Large intestine (tissue), 3 donors: ENCODE measurements around the gene PRKAG2. TPM values are rescaled to one million over a fixed set of nuclear protein-coding genes. Genes with fewer than 3 reads are reported as not detected.

ENCODE experiments used
- DNase-seq, 2 donors: peaks; one replicate each; pipeline versions ENCODE4 v3.0.0 to v3.0.0-alpha.2; 2013
- H3K27ac ChIP-seq: one replicate; pipeline ENCODE4 v1.5.1; 2013; ENCODE audit warnings: low read length
- H3K27me3 ChIP-seq: 2 replicates; pipeline ENCODE4 v1.6.1; 2013; ENCODE audit warnings: low read length; ENCODE audit not compliant: control insufficient read depth, insufficient read depth
- H3K36me3 ChIP-seq: 2 replicates; pipeline ENCODE4 v1.6.1; 2013; ENCODE audit warnings: low read length; ENCODE audit not compliant: control insufficient read depth, insufficient read depth
- H3K4me1 ChIP-seq: one replicate; pipeline ENCODE4 v1.6.1; 2013; ENCODE audit warnings: low read length; ENCODE audit not compliant: control insufficient read depth, insufficient read depth
- H3K4me3 ChIP-seq: one replicate; pipeline ENCODE4 v1.5.1; 2013; ENCODE audit warnings: low read length
- H3K9me3 ChIP-seq: one replicate; pipeline ENCODE4 v1.6.1; 2013; ENCODE audit warnings: mild to moderate bottlenecking, low read depth, low read length, moderate library complexity; ENCODE audit not compliant: control insufficient read depth
- WGBS: methylation state at CpG from one replicate; pipeline ENCODE4 v1.1.5; 2013; ENCODE audit warnings: low lambda C conversion rate; ENCODE audit not compliant: insufficient coverage; 5-methylcytosine and 5-hydroxymethylcytosine counted together
- polyA plus RNA-seq: library from polyadenylated mRNA; unstranded; fragments of 120-200 nt; gene quantifications from one replicate; pipeline ENCODE4 v1.2.1, GENCODE V29; 2013

Gene PRKAG2
- polyA plus RNA-seq, 1 donor: 50.9 TPM

DNA sequence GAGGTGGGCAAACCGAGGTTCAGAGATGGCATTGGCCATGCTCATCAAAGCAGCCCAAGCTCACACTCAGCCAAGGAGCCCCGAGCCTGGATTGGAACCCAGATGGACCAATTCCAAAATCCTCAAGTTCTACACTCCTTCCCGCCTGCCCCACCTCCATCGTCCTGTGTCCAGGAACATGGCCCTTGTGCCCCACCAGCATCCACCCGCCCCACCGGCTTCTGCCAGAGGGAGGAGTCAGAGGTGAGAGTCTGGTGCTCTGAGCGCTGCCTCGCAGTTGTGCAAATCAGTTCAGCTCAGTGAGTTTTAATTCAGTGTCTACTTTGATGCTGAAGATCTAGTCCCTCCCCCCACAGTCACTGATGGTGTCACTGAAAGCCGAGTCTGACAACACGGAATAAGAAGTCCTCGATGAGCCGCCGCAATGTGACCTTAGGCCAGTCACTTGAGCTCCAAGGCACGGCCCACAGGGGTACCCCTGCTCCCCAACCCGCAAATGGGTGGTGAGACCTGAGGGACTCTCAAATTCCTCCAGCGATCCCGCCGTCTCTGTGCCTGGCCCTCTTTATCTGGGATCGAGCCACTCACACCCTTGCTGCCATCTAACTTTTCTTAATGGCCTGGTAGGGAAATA lies 26.3 kb downstream of the PRKAG2 start:
- H3K36me3 ChIP-seq: peaks cover 4% of the 10 kb centered on the region
- H3K9me3 ChIP-seq: peaks cover 3% of the 10 kb centered on the region
- no CpG with 5 or more reads among the region's 19 CpGs for WGBS
- DNase-seq: no peak
- no peak overlapping the region for H3K27ac ChIP-seq
- no peak overlapping the region for H3K4me3 ChIP-seq
- no peaks in the 10 kb centered on the region for H3K27me3 ChIP-seq
- H3K4me1 ChIP-seq: no peaks in the 10 kb centered on the region

DNA sequence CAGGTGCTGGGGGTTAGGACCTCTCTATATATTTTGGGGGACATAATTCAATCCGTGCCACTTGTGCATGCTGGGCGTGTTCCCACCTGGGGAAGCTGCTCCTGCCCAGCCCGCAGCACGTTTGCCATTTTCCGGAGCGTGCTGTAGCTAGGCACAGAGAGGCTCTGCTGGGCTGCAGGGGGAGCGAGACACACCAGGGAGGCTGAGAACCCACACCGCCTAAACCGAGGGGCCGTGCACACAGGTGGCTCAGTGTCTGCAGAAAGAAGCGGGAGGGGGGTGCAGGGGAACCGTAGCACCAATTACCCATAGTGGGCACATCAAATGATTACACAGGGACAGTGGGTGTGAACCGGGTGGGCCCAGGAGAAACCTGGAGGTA lies 27.0 kb downstream of the PRKAG2 start:
- Histone ChIP-seq H3K27ac (no peak overlapping the region), H3K4me3 (no peak overlapping the region), H3K36me3 (peaks cover 7% of the 10 kb centered on the region), H3K4me1 (peaks cover 1% of the 10 kb centered on the region), H3K27me3 (no peaks in the 10 kb centered on the region), H3K9me3 (peaks cover 5% of the 10 kb centered on the region)
- DNase-seq: no peak
- WGBS: 100% methylated on average over 1 of the region's 13 CpGs

DNA sequence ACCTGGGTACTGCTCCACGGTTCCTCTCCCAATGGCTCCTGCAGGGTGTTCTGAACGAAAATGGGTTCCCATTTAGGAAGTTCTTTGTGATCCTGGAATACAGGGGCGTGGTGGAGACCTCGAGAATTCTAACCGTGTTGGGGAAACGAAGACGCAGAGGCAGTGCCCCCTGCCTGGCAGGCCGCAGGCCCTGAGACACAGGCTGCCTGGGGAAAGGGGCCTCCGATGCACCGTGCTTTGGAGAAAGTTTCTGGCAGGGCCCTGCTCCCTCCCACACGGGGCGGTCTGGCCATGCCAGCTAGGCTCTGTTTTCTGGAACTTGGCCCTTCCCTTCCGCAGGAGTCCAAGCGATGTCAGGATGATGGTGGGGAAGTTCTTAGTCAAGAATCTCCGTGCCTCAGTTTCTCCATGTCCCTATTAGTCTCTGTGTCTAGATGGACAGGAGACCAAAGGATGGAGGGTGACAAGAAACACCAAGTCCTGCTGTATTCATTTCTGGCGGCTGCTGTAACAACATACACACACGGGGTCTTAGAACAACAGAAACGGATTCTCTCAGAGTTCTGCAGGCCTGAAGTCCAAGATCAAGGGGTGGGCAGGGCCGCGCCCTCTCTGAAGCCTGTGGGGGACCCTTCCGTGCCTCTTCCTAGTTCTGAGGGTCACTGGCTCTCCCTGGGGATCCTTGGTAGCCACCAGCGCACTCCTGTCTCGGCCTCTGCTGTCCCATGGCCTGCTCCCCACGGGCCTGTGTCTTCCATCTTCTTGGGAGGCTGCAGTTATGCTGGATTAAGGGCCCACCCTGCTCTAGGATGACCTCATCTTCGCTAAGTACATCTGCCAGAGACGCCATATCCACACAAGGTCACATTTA lies 27.7 kb downstream of the PRKAG2 start:
- no peaks in the 10 kb centered on the region for H3K27me3 ChIP-seq

DNA sequence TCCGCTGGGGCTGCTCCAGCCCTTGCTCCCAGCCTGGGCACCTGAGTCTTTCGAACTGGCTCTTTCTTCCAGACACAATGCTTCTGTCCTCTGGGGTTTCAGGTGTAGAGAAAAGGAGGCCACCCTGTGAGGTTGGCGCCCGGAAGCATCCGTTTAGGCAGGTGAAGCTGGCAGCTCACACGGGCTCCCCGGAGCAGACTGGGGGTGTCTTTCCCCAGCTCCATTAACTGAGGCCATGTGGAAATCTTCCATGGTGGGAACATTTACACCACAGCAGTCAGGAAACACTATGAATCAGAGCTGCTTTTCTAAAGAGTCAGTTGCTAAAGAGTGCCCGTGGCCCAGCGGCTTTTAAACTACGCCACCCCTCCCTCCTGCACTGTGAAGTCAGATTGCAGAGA lies 29.2 kb downstream of the PRKAG2 start:
- Histone ChIP-seq H3K36me3 (peaks cover 11% of the 10 kb centered on the region), H3K9me3 (peaks cover 6% of the 10 kb centered on the region), H3K27ac (no peak overlapping the region), H3K4me3 (no peak overlapping the region), H3K27me3 (no peaks in the 10 kb centered on the region), H3K4me1 (peaks cover 9% of the 10 kb centered on the region)
- no CpG with 5 or more reads among the region's 10 CpGs for WGBS
- no peak for DNase-seq

More for the DNA sequence above, 27.7 kb downstream of the PRKAG2 start:
- H3K4me3 ChIP-seq: no peak overlapping the region
- no peak for DNase-seq
- peaks cover 8% of the 10 kb centered on the region for H3K36me3 ChIP-seq
- peaks cover 8% of the 10 kb centered on the region for H3K4me1 ChIP-seq
- WGBS: no CpG with 5 or more reads among the region's 26 CpGs
- no peak overlapping the region for H3K27ac ChIP-seq
- H3K9me3 ChIP-seq: peaks cover 6% of the 10 kb centered on the region

DNA sequence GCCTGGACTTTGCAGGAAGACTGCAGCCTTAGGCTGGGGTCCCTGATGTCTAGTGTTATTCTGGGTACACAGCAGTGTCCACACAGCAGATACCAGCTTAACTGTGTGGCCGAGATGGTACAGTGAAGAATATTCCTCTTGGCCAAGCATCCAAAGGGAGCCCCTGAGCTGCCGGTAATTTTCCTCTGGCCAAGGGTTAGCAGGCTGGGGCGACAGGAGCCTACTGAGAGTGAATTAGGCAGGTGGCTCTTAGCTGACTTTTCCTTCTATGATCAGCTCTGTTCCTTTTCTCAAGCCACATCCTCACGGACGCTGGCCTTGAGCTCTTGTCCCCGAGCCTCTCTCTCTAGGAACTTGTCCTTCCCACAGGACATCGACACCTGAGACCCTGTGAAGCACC lies 29.8 kb downstream of the PRKAG2 start:
- no peak overlapping the region for H3K27ac ChIP-seq
- H3K4me3 ChIP-seq: no peak overlapping the region
- H3K27me3 ChIP-seq: no peaks in the 10 kb centered on the region
- DNase-seq: no peak
- 73% methylated on average over 3 of the region's 7 CpGs for WGBS
- H3K4me1 ChIP-seq: peaks cover 9% of the 10 kb centered on the region
- H3K36me3 ChIP-seq: peaks cover 11% of the 10 kb centered on the region
- H3K9me3 ChIP-seq: peaks cover 6% of the 10 kb centered on the region

DNA sequence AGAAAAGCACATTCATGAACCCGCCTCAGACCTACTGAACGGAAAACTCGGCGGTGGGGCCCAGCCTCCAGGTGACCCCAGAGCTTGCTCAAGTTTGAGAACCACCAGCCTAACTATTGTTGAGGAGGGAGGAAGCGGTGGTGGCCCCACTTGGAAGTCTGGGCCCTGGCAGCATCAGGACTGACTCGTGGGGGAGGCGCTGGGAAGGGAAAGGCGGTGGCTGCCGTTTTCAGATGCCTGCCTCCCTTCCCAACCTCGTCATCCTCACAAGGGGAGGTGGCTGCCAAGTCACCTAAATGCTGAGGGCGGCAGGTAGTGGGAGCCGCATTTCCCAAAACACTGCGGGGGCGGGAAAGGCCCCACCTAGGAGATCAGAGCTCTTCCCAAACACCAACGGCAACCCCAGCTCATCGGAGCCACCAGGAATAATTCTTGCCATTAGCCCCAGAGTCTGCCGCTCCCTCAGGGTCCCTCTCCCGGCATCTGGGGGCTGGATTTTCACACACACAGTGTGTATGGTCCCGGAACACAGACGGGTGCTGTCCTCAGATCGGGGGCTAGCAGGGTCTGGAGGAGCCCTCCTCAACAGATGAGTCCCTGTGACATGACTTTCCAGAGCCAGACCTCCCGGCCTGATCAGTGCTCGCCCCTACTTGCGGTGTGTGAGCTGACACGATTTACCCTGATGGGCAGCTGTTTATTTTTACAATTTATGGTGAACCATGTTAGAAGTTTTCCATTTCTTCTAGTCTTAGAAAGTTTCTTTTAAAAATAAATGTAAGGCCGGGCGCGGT lies 31.3 kb downstream of the PRKAG2 start:
- DNase-seq: no peak
- Histone ChIP-seq H3K27ac (no peak overlapping the region), H3K9me3 (peaks cover 6% of the 10 kb centered on the region), H3K27me3 (no peaks in the 10 kb centered on the region), H3K4me3 (no peak overlapping the region), H3K36me3 (peaks cover 11% of the 10 kb centered on the region), H3K4me1 (peaks cover 9% of the 10 kb centered on the region)
- no CpG with 5 or more reads among the region's 28 CpGs for WGBS

DNA sequence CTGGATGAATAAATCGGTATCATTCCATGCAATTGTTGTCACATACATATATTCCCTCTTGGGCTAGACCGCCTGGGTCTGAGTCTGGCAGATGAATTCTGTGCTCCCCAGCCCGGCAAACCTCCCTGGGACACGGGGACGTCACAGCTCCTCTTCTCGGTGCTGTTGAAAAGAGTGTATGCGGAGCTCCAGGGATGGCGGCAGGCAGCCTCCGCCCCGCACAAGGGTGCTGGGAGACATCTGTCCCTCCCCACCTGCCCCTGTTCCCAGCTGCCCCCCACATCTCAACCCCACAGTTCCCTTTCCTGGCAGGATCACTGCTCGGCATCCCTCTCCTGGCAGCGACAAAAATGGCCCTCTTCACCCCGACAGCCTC lies 32.1 kb downstream of the PRKAG2 start:
- H3K4me3 ChIP-seq: no peak overlapping the region
- DNase-seq: no peak
- H3K27me3 ChIP-seq: no peaks in the 10 kb centered on the region
- peaks cover 15% of the 10 kb centered on the region for H3K36me3 ChIP-seq
- H3K4me1 ChIP-seq: peaks cover 9% of the 10 kb centered on the region
- WGBS: no CpG with 5 or more reads among the region's 13 CpGs
- peak overlapping the region; percentile 51 for H3K27ac ChIP-seq
- H3K9me3 ChIP-seq: peaks cover 6% of the 10 kb centered on the region

DNA sequence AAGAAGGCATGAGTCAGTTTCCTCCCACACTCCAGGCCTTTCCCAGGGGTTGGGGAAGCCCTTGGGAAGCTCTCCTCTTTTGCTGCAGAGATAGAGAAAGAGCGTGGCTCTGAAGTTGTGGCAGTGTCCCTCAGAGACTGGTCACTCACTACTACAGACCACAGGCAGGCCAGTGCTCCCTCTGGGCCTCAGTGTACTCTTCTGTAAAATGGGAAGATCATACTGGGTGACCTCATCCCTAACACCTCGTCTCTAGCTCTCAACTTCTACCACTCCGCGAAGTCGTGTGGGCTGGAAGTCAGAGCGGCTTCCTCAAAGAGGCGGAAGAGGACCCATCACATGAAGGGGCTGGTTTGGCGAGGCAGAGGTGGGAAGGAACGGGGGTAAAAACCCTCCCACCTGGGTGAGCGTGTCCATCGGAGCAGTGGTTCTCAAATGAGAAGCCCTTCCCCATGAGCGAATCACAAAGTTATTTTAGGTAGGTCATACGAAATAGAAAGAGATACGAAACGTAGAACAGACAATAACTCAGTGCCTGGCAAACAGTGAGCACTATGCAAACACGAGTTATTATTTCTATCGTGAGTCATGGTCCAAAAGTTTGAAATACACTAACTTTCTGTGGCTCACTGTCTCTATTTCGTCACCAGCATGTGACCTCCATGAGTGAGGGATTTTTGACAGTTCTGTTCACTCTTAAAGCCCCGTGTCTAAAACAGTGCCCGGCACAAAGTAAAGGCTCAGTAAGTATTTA lies 32.7 kb downstream of the PRKAG2 start:
- peak; percentile 45 to 65 for DNase-seq
- Histone ChIP-seq H3K27me3 (no peaks in the 10 kb centered on the region), H3K4me1 (peaks cover 9% of the 10 kb centered on the region), H3K36me3 (peaks cover 15% of the 10 kb centered on the region), H3K4me3 (no peak overlapping the region), H3K9me3 (peaks cover 6% of the 10 kb centered on the region), H3K27ac (peak overlapping the region; percentile 51)
- no CpG with 5 or more reads among the region's 20 CpGs for WGBS

DNA sequence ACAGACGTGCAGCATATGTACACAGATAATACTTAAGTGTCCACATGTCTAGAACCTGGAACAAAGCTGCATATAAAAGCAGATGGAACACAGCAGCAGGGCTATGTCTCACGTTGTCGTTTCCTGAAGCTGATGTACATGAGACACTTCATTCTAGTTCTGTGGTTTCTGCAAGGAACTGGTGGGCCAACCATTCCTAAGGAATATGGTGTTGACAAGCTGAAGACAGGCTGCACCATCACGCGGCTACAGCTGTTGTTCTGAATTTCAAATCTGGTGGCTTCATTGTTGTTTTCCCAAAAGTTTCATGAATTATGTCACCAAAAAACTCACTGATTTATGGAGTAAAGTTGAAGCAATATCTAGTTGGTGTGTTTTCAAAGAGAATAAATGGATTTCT lies 33.7 kb downstream of the PRKAG2 start:
- Histone ChIP-seq H3K4me3 (no peak overlapping the region), H3K27ac (no peak overlapping the region), H3K27me3 (no peaks in the 10 kb centered on the region), H3K36me3 (peaks cover 11% of the 10 kb centered on the region), H3K9me3 (peaks cover 3% of the 10 kb centered on the region), H3K4me1 (peaks cover 9% of the 10 kb centered on the region)
- no peak for DNase-seq
- WGBS: no CpG with 5 or more reads among the region's 5 CpGs
